HCT116 (cell line): ENCODE results near the gene SMC4. TPM values are rescaled to one million over a fixed set of nuclear protein-coding genes. Genes with fewer than 3 reads are reported as not detected.

Experiments used
- ATAC-seq: fragments of 200-7000 bp; cut with Tn5 transposase; 2 replicates; pipeline ENCODE4 v1.9.1; 2020; ENCODE audit warnings: mild to moderate bottlenecking, moderate library complexity
- BruUV-seq: library from RNA; stranded (reverse); fragments of 400-500 nt; replicated peaks from 2 replicates; lab custom pipeline; 2021; lab: Mats Ljungman, UMichigan
- CTCF ChIA-PET: fragments of 300-600 bp; sonication (Branson Sonifier 250); formaldehyde crosslinking; loops from one replicate; lab custom pipeline; 2021; ENCODE audit warnings: antibody characterized with exemption; lab: Charles Lee
- POLR2A ChIA-PET: fragments of 300-600, 350-600 bp; sonication (Branson Sonifier 250); formaldehyde crosslinking; loops from one replicate; lab custom pipeline; 2021; ENCODE audit warnings: antibody characterized with exemption; lab: Charles Lee
- RAD21 ChIA-PET, 2 experiments: fragments of 300-600 bp; sonication (Branson Sonifier 250); formaldehyde crosslinking; loops; one replicate each; lab custom pipeline; 2023; ENCODE audit warnings: low total read pairs in 2 of 2; ENCODE audit not compliant: uncharacterized antibody in 2 of 2, unreplicated experiment in 2 of 2, low non-redundant PET in 1 of 2; lab: Charles Lee
- DNase-seq: peaks from one replicate; pipeline ENCODE4 v3.0.0-alpha.2; 2010; ENCODE audit warnings: low read depth, low spot score
- H2AFZ ChIP-seq: fragments of 200-600 bp; shearing (Covaris generic), sonication (generic); 2 replicates; pipeline ENCODE4 v1.6.1; 2017; ENCODE audit warnings: low read depth, mixed run types, mixed read lengths, antibody characterized with exemption, low read length; ENCODE audit not compliant: poor library complexity, severe bottlenecking
- H3K27ac ChIP-seq: 2 replicates; pipeline ENCODE4 v1.5.1; 2012; ENCODE audit warnings: low read depth, low read length
- H3K27me3 ChIP-seq: fragments of 200-600 bp; sonication (generic); 2 replicates; pipeline ENCODE4 v1.6.1; 2016; ENCODE audit warnings: mixed run types, low read length, mixed read lengths; ENCODE audit not compliant: insufficient read depth
- H3K36me3 ChIP-seq, 2 experiments: fragments of 200-500 bp in 1 of 2; fragments of 200-600 bp in 1 of 2; sonication (Bioruptor generic) in 1 of 2; sonication (generic) in 1 of 2; 2 replicates each; pipeline versions ENCODE4 v1.5.1 to v1.6.1; 2014 to 2016; ENCODE audit warnings: low read length in 2 of 2, inconsistent platforms in 1 of 2, mixed read lengths in 1 of 2, mixed run types in 1 of 2; ENCODE audit not compliant: insufficient read depth in 2 of 2, control insufficient read depth in 1 of 2
- H3K4me1 ChIP-seq, 2 experiments: fragments of 200-600 bp in 1 of 2; sonication (generic) in 1 of 2; 2 replicates each; pipeline versions ENCODE4 v1.5.1 to v1.6.1; 2012 to 2017; ENCODE audit warnings: low read length in 2 of 2, inconsistent platforms in 1 of 2, mild to moderate bottlenecking in 1 of 2, mixed read lengths in 1 of 2, mixed run types in 1 of 2, moderate library complexity in 1 of 2; ENCODE audit not compliant: insufficient read depth in 2 of 2, control insufficient read depth in 1 of 2
- H3K4me2 ChIP-seq: fragments of 200-600 bp; sonication (generic); 2 replicates; pipeline ENCODE4 v1.6.1; 2017; ENCODE audit warnings: mixed run types, low read length, mixed read lengths
- H3K4me3 ChIP-seq, 2 experiments: fragments of 200-600 bp in 1 of 2; sonication (generic) in 1 of 2; replicated peaks in 1 of 2; 2 replicates each; pipeline ENCODE4 v1.5.1; 2011 to 2016; ENCODE audit warnings: low read length in 2 of 2, control low read depth in 1 of 2, low read depth in 1 of 2, mild to moderate bottlenecking in 1 of 2, mixed read lengths in 1 of 2, mixed run types in 1 of 2
- H3K79me2 ChIP-seq: fragments of 200-600 bp; sonication (generic); 2 replicates; pipeline ENCODE4 v1.6.1; 2017; ENCODE audit warnings: mild to moderate bottlenecking, mixed run types, low read length, moderate library complexity, mixed read lengths; ENCODE audit not compliant: insufficient read depth
- H3K9ac ChIP-seq: fragments of 200-600 bp; sonication (generic); 2 replicates; pipeline ENCODE4 v1.6.1; 2016; ENCODE audit warnings: low read length, mixed read lengths
- H3K9me2 ChIP-seq: fragments of 200-600 bp; sonication (generic), shearing (Covaris generic); 2 replicates; pipeline ENCODE4 v1.6.1; 2017; ENCODE audit warnings: mixed run types, mild to moderate bottlenecking, moderate library complexity; ENCODE audit not compliant: insufficient read depth
- H3K9me3 ChIP-seq, 2 experiments: fragments of 200-500 bp in 1 of 2; fragments of 200-600 bp in 1 of 2; sonication (Bioruptor generic) in 1 of 2; sonication (generic) in 1 of 2; 2 replicates each; pipeline ENCODE4 v1.6.1; 2014 to 2017; ENCODE audit warnings: low read length in 2 of 2, mixed read lengths in 2 of 2, inconsistent platforms in 1 of 2, low read depth in 1 of 2, mild to moderate bottlenecking in 1 of 2, mixed run types in 1 of 2, moderate library complexity in 1 of 2; ENCODE audit not compliant: control insufficient read depth in 1 of 2, insufficient read depth in 1 of 2
- H4K20me1 ChIP-seq: fragments of 200-600 bp; sonication (generic), shearing (Covaris generic); 2 replicates; pipeline ENCODE4 v1.6.1; 2017; ENCODE audit warnings: mixed run types, mild to moderate bottlenecking, moderate library complexity; ENCODE audit not compliant: insufficient read depth
- CEBPB ChIP-seq: IDR thresholded peaks from 2 replicates; pipeline ENCODE4 v1.6.1; 2012; ENCODE audit warnings: low read depth
- EGR1 ChIP-seq: IDR thresholded peaks from 2 replicates; pipeline ENCODE4 v1.6.1; 2012; ENCODE audit warnings: low read depth
- ELF1 ChIP-seq: IDR thresholded peaks from 2 replicates; pipeline ENCODE4 v1.6.1; 2012; ENCODE audit warnings: low read depth, borderline replicate concordance
- POLR2A ChIP-seq: IDR thresholded peaks from 2 replicates; pipeline ENCODE4 v1.7.0; 2011; ENCODE audit warnings: borderline replicate concordance; ENCODE audit not compliant: insufficient read depth, insufficient read length; ENCODE audit errors: extremely low read depth
- ZFX ChIP-seq: fragments of 450-650 bp; IDR thresholded peaks from 2 replicates; pipeline ENCODE4 v1.6.1; 2017
- intact Hi-C: fragments of 100-400 bp; cut with micrococcal nuclease; formaldehyde crosslinking; loops from 2 replicates; pipeline ENCODE4 v1.10.0; 2022
- total RNA-seq: library from RNA; stranded (reverse); gene quantifications from one replicate; pipeline ENCODE4 v1.2.1, GENCODE V29; 2021; ENCODE audit not compliant: unreplicated experiment
- TF ChIP-seq, protein P1 (sequence below): IDR thresholded peaks from 2 replicates; pipeline ENCODE4 v1.6.1; 2011; ENCODE audit warnings: mild to moderate bottlenecking, low read length, moderate library complexity; ENCODE audit not compliant: insufficient replicate concordance; ENCODE audit errors: extremely low read depth
- TF ChIP-seq, protein P2 (sequence below), 3 experiments: fragments of 200-600 bp in 1 of 3; sonication (generic) in 1 of 3; IDR thresholded peaks in 2 of 3; conservative IDR thresholded peaks in 1 of 3; 2 replicates each; pipeline ENCODE4 v1.5.1; 2012 to 2017; ENCODE audit warnings: low read depth in 2 of 3, low read length in 2 of 3, antibody characterized with exemption in 1 of 3, borderline replicate concordance in 1 of 3, control low read depth in 1 of 3, mild to moderate bottlenecking in 1 of 3, mixed read lengths in 1 of 3, mixed run types in 1 of 3, moderate library complexity in 1 of 3; ENCODE audit not compliant: insufficient read depth in 1 of 3

Gene SMC4
- total RNA-seq, 1 experiment from 2014 or later, result 123 TPM

DNA sequence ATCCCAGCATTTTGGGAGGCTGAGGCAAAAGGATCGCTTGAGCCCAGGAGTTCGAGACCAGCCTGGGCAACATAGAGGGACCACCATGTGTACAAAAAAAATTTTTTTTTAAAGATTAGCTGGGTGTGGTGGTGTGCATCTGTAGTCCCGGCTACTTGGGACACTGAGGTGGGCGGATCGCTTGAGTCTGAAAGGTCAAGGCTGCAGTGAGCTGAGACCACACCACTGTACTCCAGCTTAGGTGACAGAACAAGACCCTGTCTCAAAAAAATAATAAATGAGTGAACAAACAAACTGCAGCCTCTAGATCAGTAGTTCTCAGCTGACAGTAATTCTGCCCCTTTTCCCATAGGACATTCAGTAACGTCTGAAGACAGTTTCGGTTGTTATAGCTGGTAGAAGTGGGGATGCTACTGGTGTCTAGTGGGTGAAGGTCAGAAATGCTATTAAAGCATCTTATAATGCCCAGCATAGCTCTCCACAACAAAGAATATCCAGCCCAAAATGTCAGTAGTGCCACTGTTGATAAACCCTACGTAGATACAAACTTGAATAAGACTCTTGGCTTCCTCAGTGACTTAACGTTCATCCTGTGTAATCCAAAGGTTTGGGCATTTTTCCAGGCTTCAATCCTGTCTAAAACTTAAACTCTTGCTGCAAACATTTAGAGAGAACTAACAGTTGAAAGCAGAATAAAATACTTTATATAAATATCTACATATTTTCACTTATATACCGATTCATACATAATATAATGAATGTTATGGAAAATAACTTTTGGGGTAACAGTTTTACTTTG is 10.6 kb downstream of the SMC4 start (continued):
- TF ChIP-seq, protein P1, sequence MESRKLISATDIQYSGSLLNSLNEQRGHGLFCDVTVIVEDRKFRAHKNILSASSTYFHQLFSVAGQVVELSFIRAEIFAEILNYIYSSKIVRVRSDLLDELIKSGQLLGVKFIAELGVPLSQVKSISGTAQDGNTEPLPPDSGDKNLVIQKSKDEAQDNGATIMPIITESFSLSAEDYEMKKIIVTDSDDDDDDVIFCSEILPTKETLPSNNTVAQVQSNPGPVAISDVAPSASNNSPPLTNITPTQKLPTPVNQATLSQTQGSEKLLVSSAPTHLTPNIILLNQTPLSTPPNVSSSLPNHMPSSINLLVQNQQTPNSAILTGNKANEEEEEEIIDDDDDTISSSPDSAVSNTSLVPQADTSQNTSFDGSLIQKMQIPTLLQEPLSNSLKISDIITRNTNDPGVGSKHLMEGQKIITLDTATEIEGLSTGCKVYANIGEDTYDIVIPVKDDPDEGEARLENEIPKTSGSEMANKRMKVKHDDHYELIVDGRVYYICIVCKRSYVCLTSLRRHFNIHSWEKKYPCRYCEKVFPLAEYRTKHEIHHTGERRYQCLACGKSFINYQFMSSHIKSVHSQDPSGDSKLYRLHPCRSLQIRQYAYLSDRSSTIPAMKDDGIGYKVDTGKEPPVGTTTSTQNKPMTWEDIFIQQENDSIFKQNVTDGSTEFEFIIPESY, result no peak
- TF ChIP-seq CEBPB (no peak), EGR1 (no peak)
- TF ChIP-seq, protein P2, sequence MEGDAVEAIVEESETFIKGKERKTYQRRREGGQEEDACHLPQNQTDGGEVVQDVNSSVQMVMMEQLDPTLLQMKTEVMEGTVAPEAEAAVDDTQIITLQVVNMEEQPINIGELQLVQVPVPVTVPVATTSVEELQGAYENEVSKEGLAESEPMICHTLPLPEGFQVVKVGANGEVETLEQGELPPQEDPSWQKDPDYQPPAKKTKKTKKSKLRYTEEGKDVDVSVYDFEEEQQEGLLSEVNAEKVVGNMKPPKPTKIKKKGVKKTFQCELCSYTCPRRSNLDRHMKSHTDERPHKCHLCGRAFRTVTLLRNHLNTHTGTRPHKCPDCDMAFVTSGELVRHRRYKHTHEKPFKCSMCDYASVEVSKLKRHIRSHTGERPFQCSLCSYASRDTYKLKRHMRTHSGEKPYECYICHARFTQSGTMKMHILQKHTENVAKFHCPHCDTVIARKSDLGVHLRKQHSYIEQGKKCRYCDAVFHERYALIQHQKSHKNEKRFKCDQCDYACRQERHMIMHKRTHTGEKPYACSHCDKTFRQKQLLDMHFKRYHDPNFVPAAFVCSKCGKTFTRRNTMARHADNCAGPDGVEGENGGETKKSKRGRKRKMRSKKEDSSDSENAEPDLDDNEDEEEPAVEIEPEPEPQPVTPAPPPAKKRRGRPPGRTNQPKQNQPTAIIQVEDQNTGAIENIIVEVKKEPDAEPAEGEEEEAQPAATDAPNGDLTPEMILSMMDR (IDR thresholded peaks at IDR 0.05 in 2 of 3, conservative IDR thresholded peaks at IDR 0.05 in 1 of 3; ENCODE audit: borderline replicate concordance in 1 of 3, insufficient read depth in 1 of 3, low read depth in 2 of 3, low read length in 2 of 3), result no peak

DNA sequence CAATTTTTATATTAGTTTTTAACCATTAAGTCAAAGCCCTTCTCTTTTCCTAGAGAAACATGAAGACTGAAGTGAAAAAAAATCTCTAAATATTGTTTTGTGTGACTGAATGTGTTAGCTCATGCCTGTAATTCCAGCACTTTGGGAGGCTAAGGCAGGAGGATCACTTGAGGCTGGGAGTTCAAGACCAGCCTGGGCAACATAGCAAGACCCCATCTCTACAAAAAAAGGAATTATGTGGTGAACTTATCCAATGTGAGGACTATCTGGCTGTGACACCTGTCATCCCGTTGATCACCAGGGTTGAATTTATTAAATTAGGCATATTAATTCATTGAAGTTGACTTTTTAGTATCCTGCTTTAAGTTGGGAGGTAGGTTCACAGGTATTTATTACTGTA is 13.0 kb downstream of the SMC4 start:
- CTCF ChIA-PET, result interaction anchor here (1.1 to 2.9 kb wide), 4 partner anchors 11 to 380 kb away, joined by 3 to 25 read pairs (median 10); partner anchors contain the start of gene C3orf80
- POLR2A ChIA-PET, result interaction anchor here (0.8 kb wide), 1 partner anchor 37 kb away, joined by 3 read pairs; the partner anchor contains the start of gene TRIM59
- TF ChIP-seq, protein P1, result no peak
- TF ChIP-seq POLR2A (no peak), EGR1 (no peak), ELF1 (no peak), ZFX (no peak)
- Histone ChIP-seq H3K4me1 (no peaks in the 10 kb centered on the region), H3K9me3 (no peaks in the 10 kb centered on the region), H3K4me3 (no peak overlapping the region), H3K27ac (no peak overlapping the region), H3K9ac (no peak overlapping the region), H2AFZ (no peak overlapping the region), H3K79me2 (peaks cover 100% of the 10 kb centered on the region), H3K9me2 (no peaks in the 10 kb centered on the region), H3K4me2 (no peak overlapping the region), H4K20me1 (0 out of 2 replicates have a peak, but pooled peaks cover 3% of the 10 kb centered on the region), H3K36me3 (peaks cover 47 to 54% of the 10 kb centered on the region in 2 experiments), H3K27me3 (no peaks in the 10 kb centered on the region)
- intact Hi-C loops, result loop anchor here (5.0 to 10.0 kb wide), 3 partner anchors 528 to 1145 kb away; no protein-coding TSS in a partner anchor
- RAD21 ChIA-PET, result no interaction called here
- no peak for ATAC-seq
- DNase-seq, result no peak
- no TSS peak for BruUV-seq
